Erythroblast (primary cell): ENCODE measurements around the gene DOK7.
A peak's percentile ranks its signal among the peaks of the same experiment; 100 is the strongest.

Source experiments
- GATA1 ChIP-seq: IDR thresholded peaks from 2 replicates; pipeline ENCODE4 v1.6.1; 2011; ENCODE audit warnings: low read depth, mild to moderate bottlenecking, control low read depth, low read length, moderate library complexity
- POLR2A ChIP-seq: IDR thresholded peaks from 2 replicates; pipeline ENCODE4 v1.6.1; 2011; ENCODE audit warnings: mild to moderate bottlenecking, low read length

GRCh38 chr4:3436798-3437581, 26.1 kb upstream of the DOK7 start:
- TF ChIP-seq POLR2A (peak; percentile 22), GATA1 (no peak)
